Neural crest cell (in vitro differentiated cells): ENCODE results near the gene GNAQ. TPM values are rescaled to one million over a fixed set of nuclear protein-coding genes. Genes with fewer than 3 reads are reported as not detected.

ENCODE experiments used
- DNase-seq: peaks from one replicate; pipeline ENCODE4 v3.0.0; 2021; ENCODE audit warnings: low read depth, mixed read lengths, low spot score
- H3K27ac Mint-ChIP-seq: one replicate; pipeline ENCODE4 v1.8.0; 2021; ENCODE audit warnings: mild to moderate bottlenecking, mixed read lengths; ENCODE audit not compliant: unreplicated experiment
- H3K27me3 Mint-ChIP-seq: 2 replicates; pipeline ENCODE4 v1.8.0; 2021; ENCODE audit warnings: low read depth, mild to moderate bottlenecking, mixed read lengths
- H3K36me3 Mint-ChIP-seq: 2 replicates; pipeline ENCODE4 v1.8.0; 2021; ENCODE audit warnings: low read depth, mild to moderate bottlenecking, mixed read lengths
- H3K4me1 Mint-ChIP-seq: 2 replicates; pipeline ENCODE4 v1.8.0; 2021; ENCODE audit warnings: mixed read lengths
- H3K4me3 Mint-ChIP-seq: one replicate; pipeline ENCODE4 v1.8.0; 2021; ENCODE audit warnings: mild to moderate bottlenecking, mixed read lengths
- H3K9me3 Mint-ChIP-seq: 2 replicates; pipeline ENCODE4 v1.8.0; 2021; ENCODE audit warnings: mixed read lengths
- total RNA-seq: library from RNA; stranded (reverse); gene quantifications from 2 replicates; pipeline ENCODE4 v1.2.1, GENCODE V29; 2021
- TF ChIP-seq, protein P1 (sequence below): fragments of 200-600 bp; sonication (generic); conservative IDR thresholded peaks from 2 replicates; pipeline ENCODE4 v1.5.0; 2021; ENCODE audit warnings: antibody characterized with exemption, mild to moderate bottlenecking

The GNAQ gene
- total RNA-seq, 1 donor from 2014 or later = 53.3 TPM

DNA sequence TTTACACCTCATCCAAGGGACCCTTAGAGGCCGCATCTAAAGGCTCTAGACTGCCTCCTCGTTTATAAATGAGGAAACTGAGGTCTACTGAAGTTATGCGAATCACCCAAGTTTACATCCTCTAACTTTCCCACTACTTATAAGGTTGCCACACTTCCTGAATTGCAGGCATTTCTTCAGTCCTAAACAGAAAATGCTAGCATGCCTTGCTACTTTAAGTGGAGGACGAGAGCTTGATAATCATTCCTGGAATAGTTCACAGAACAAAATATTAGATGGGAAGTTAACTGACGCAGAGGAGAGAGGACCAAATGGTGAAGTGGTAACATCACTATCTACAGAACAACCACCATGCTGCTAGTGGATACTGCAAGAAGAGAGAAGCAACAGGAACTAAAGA lies 85.8 kb downstream of the GNAQ start:
- H3K9me3 Mint-ChIP-seq = no peaks in the 10 kb centered on the region
- H3K4me1 Mint-ChIP-seq = peaks cover 45% of the 10 kb centered on the region
- H3K27me3 Mint-ChIP-seq = no peaks in the 10 kb centered on the region
- TF ChIP-seq, protein P1, sequence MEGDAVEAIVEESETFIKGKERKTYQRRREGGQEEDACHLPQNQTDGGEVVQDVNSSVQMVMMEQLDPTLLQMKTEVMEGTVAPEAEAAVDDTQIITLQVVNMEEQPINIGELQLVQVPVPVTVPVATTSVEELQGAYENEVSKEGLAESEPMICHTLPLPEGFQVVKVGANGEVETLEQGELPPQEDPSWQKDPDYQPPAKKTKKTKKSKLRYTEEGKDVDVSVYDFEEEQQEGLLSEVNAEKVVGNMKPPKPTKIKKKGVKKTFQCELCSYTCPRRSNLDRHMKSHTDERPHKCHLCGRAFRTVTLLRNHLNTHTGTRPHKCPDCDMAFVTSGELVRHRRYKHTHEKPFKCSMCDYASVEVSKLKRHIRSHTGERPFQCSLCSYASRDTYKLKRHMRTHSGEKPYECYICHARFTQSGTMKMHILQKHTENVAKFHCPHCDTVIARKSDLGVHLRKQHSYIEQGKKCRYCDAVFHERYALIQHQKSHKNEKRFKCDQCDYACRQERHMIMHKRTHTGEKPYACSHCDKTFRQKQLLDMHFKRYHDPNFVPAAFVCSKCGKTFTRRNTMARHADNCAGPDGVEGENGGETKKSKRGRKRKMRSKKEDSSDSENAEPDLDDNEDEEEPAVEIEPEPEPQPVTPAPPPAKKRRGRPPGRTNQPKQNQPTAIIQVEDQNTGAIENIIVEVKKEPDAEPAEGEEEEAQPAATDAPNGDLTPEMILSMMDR = no peak
- H3K27ac Mint-ChIP-seq = no peak overlapping the region
- no peaks in the 10 kb centered on the region for H3K36me3 Mint-ChIP-seq
- DNase-seq = no peak
- H3K4me3 Mint-ChIP-seq = no peak overlapping the region

DNA sequence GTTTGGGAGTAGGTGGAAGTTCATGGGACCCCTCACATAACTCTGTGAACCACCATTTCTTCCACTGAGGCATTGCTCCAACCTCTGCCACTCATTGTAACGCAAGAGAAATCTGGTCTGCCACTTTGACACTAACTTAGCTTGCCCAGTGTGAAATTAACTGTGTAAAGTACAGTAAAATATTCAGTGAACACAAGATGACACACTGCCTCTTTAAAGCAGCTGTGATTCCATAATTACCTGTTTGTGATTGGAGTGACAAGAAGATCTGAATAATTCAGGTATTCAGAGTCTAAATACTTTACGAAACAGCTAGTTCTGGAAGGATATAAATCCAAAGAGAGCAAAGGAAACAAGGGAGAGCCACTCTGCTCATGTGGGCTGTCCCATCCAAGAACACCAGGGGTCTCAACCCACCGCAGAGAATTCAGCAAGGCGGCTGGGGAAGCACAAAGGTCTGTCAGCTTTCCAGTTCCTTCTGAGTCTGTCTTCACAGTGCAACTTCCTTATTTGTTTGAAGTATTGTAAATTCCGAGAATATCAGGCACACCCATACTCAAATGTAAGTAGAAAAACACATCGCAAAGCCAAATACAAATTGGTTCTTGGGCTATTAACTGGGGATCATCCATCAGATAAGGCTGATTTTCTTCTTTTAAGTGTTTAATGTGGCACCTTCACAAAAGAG lies 86.9 kb downstream of the GNAQ start:
- no peak overlapping the region for H3K4me3 Mint-ChIP-seq
- H3K27me3 Mint-ChIP-seq = no peaks in the 10 kb centered on the region
- no peaks in the 10 kb centered on the region for H3K36me3 Mint-ChIP-seq
- TF ChIP-seq, protein P1 = peak; percentile 40
- H3K4me1 Mint-ChIP-seq = peaks cover 36% of the 10 kb centered on the region
- no peak overlapping the region for H3K27ac Mint-ChIP-seq
- no peak for DNase-seq
- H3K9me3 Mint-ChIP-seq = no peaks in the 10 kb centered on the region

DNA sequence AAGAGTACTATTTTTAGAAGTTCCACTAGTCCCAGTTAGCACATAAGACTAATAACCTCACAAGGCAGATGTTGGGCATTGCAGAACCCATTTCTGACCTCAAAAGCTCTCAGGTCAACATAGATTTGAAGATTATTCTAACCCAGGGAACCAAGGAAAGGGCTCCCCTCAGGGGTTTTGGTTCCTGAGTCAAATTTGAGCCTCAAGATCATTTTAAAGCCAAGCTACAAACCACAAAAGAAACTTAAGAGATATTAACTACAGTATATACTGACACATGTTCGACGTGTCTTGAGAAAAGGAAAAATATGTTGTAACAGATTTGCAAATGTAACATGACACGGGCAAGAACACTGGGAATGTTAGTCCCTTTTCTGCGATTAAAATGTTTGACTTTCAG lies 88.6 kb downstream of the GNAQ start:
- no peaks in the 10 kb centered on the region for H3K36me3 Mint-ChIP-seq
- no peak overlapping the region for H3K4me3 Mint-ChIP-seq
- H3K9me3 Mint-ChIP-seq = no peaks in the 10 kb centered on the region
- no peak overlapping the region for H3K27ac Mint-ChIP-seq
- H3K27me3 Mint-ChIP-seq = no peaks in the 10 kb centered on the region
- DNase-seq = no peak
- peaks cover 36% of the 10 kb centered on the region for H3K4me1 Mint-ChIP-seq
- TF ChIP-seq, protein P1 = no peak

DNA sequence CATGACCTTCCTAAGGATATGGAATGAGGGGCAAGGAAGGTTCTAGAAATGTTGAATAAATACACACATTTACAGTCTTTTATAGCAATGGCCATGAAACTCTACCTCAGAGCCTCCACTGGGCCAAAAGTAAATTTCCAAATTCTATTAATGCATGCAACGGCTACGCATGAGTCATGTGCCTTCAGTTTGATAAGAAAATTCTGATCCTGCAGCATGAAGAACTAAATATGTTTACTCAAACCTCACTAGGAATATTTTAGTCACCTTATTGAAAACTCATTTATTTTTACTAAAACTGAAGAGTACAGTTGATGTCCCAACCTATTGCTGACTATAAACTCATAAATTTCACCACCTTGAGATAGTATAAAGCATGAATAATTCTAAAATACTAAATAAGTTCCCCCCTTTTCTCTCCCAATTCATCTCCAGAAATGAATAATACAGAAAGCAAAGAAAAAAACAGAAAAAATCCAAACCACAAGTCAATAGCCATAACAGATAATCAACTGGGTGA lies 92.4 kb downstream of the GNAQ start:
- no peak overlapping the region for H3K27ac Mint-ChIP-seq
- DNase-seq = no peak

DNA sequence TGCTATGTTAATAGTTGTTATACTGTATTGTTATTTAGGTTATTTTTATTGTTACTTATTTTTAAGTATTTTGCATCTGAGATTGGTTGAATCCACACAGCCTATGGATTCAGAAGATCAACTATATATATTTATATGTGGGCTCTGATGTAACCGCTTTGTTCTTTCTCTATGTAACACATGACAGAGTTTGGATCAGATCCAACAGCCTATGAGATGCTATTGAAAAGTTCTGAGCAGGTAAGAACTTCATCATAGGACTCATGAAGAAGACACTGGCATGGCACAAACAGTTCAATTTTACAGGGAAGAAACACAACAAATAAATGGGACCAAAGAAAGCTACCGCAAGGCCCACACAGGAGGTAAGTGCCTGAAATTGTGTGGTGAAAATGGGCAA lies 93.4 kb downstream of the GNAQ start:
- H3K4me1 Mint-ChIP-seq = peaks cover 3% of the 10 kb centered on the region
- H3K27ac Mint-ChIP-seq = no peak overlapping the region
- TF ChIP-seq, protein P1 = no peak
- H3K27me3 Mint-ChIP-seq = no peaks in the 10 kb centered on the region
- H3K4me3 Mint-ChIP-seq = no peak overlapping the region
- no peaks in the 10 kb centered on the region for H3K9me3 Mint-ChIP-seq
- no peak for DNase-seq
- peaks cover 3% of the 10 kb centered on the region for H3K36me3 Mint-ChIP-seq

More for the DNA sequence above, 92.4 kb downstream of the GNAQ start:
- Mint-ChIP-seq H3K4me1 (peaks cover 8% of the 10 kb centered on the region), H3K4me3 (no peak overlapping the region), H3K9me3 (no peaks in the 10 kb centered on the region), H3K36me3 (peaks cover 3% of the 10 kb centered on the region), H3K27me3 (no peaks in the 10 kb centered on the region)
- TF ChIP-seq, protein P1 = no peak
